Suprapubic skin (tissue), 3 donors: ENCODE data around the gene SYNGR2.

Experiments used
- CTCF ChIP-seq, 2 donors: fragments of 200-600 bp in 1 of 2; fragments of 450-650 bp in 1 of 2; sonication (generic) in 1 of 2; IDR thresholded peaks; one replicate each; pipeline ENCODE4 v1.5.1; 2016 to 2019; ENCODE audit warnings: antibody characterized with exemption in 2 of 2, mild to moderate bottlenecking in 1 of 2, moderate library complexity in 1 of 2
- EP300 ChIP-seq: sonication (generic); formaldehyde crosslinking; IDR thresholded peaks from one replicate; pipeline ENCODE4 v1.6.1; 2017; ENCODE audit warnings: antibody characterized with exemption
- POLR2A ChIP-seq, 2 donors: fragments of 450-650 bp; IDR thresholded peaks; one replicate each; pipeline ENCODE4 v1.6.1; 2017; ENCODE audit warnings: antibody characterized with exemption in 2 of 2, mild to moderate bottlenecking in 2 of 2, moderate library complexity in 2 of 2

- TF ChIP-seq CTCF (IDR thresholded peaks at IDR 0.05), result no peak
- TF ChIP-seq POLR2A (IDR thresholded peaks at IDR 0.05), result no peak
- no peak for TF ChIP-seq EP300
These were observed 8.7 kb upstream of the SYNGR2 start for GRCh38 chr17:78159575-78160158.
